ENCODE results near the gene MID2.

The MID2 gene

GRCh38 chrX:107825698-107826237, at the start of gene MID2:
Gene MID2, plus strand, starts transcription at chrX:107825866. Its CDS starts 561 bp downstream, at chrX:107826427.
- H3K4me3 ChIP-seq (ENCODE audit: low read depth, low read length): peak within 1 kb of the TSS; percentile 29
- DNase-seq (ENCODE audit: low read depth): peak; percentile 16
- TF ChIP-seq CTCF (IDR thresholded peaks at IDR 0.05; ENCODE audit: insufficient read depth, low read depth, low read length, missing control alignments): no peak

GRCh38 chrX:107776649-107777535, 48.8 kb upstream of the MID2 start:
- peak overlapping the region; percentile 50 for H3K4me3 ChIP-seq (ENCODE audit: low read depth, low read length)
- peak; percentile 84 for DNase-seq (ENCODE audit: low read depth)
- TF ChIP-seq CTCF (IDR thresholded peaks at IDR 0.05; ENCODE audit: insufficient read depth, low read depth, low read length, missing control alignments): peak; percentile 48

GRCh38 chrX:107777536-107777832, 48.2 kb upstream of the MID2 start, which contains the start of gene NCBP2L:
Gene NCBP2L, plus strand, starts transcription at chrX:107777733. Its CDS starts 16,488 bp downstream, at chrX:107794221.
- DNase-seq (ENCODE audit: low read depth): no peak
- TF ChIP-seq CTCF (IDR thresholded peaks at IDR 0.05; ENCODE audit: insufficient read depth, low read depth, low read length, missing control alignments): no peak
- H3K4me3 ChIP-seq (ENCODE audit: low read depth, low read length): peak within 1 kb of the TSS; percentile 50

GRCh38 chrX:107780525-107780924, 45.1 kb upstream of the MID2 start:
- no peak for TF ChIP-seq CTCF (IDR thresholded peaks at IDR 0.05; ENCODE audit: insufficient read depth, low read depth, low read length, missing control alignments)
- no peak for DNase-seq (ENCODE audit: low read depth)
- H3K4me3 ChIP-seq (ENCODE audit: low read depth, low read length): no peak overlapping the region

GRCh38 chrX:107787827-107788226, 37.8 kb upstream of the MID2 start:
- TF ChIP-seq CTCF (IDR thresholded peaks at IDR 0.05; ENCODE audit: insufficient read depth, low read depth, low read length, missing control alignments): no peak
- H3K4me3 ChIP-seq (ENCODE audit: low read depth, low read length): no peak overlapping the region
- no peak for DNase-seq (ENCODE audit: low read depth)

GRCh38 chrX:107804427-107804826, 21.2 kb upstream of the MID2 start:
- DNase-seq (ENCODE audit: low read depth): no peak
- no peak overlapping the region for H3K4me3 ChIP-seq (ENCODE audit: low read depth, low read length)
- TF ChIP-seq CTCF (IDR thresholded peaks at IDR 0.05; ENCODE audit: insufficient read depth, low read depth, low read length, missing control alignments): no peak
